HUES64 (cell line): ENCODE results near the gene MRPS15.
A peak's percentile ranks its signal among the peaks of the same experiment; 100 is the strongest.

ENCODE experiments used
- H3K27ac ChIP-seq: 2 replicates; pipeline ENCODE4 v1.7.0; 2013; ENCODE audit warnings: low read depth, low read length, inconsistent platforms
- H3K27me3 ChIP-seq: 2 replicates; pipeline ENCODE4 v1.6.1; 2013; ENCODE audit warnings: mild to moderate bottlenecking, low read length; ENCODE audit not compliant: insufficient read depth
- H3K36me3 ChIP-seq: 2 replicates; pipeline ENCODE4 v1.6.1; 2013; ENCODE audit warnings: mild to moderate bottlenecking, low read length; ENCODE audit not compliant: insufficient read depth
- H3K4me1 ChIP-seq: 2 replicates; pipeline ENCODE4 v1.6.1; 2013; ENCODE audit warnings: mild to moderate bottlenecking, low read length, moderate library complexity; ENCODE audit not compliant: insufficient read depth
- H3K4me3 ChIP-seq: 2 replicates; pipeline ENCODE4 v1.5.1; 2013; ENCODE audit warnings: mild to moderate bottlenecking, low read length, moderate library complexity
- H3K9ac ChIP-seq: 2 replicates; pipeline ENCODE4 v1.6.1; 2013; ENCODE audit warnings: mild to moderate bottlenecking, low read depth, low read length
- H3K9me3 ChIP-seq: 2 replicates; pipeline ENCODE4 v1.6.1; 2013; ENCODE audit warnings: low read depth, low read length; ENCODE audit not compliant: insufficient read depth
- WGBS: fragments of 150-250, 120-280 bp; methylation state at CpG from one replicate; pipeline ENCODE4 v1.1.7; 2013; ENCODE audit warnings: missing lambda C conversion rate; 5-methylcytosine and 5-hydroxymethylcytosine counted together

Gene MRPS15

DNA sequence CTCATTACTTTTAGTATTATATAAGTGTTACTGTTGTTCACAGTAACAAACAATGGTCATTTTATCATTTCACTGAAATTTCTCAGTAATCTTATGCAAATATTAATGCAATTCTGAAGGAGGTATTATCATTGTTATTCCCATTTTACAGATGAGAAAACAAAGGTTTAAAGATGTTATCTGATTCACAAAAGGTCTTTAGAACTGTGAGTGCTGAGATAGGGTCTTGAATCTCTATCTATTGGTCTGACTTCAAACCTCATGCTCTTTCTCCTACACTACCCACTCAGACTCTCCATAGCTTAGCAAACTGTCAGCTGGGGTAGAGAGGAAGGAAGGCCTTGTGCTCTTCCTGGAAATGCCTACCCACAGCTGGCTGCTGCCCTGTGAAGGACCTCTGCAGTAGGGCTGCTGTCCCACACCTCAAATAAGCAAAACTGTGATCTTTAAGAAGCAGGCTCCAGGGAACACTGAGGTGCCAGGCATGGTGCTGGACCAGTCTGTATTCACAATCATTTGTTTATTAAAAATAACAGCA lies 7.7 kb downstream of the MRPS15 start:
- H3K9ac ChIP-seq, result no peak overlapping the region
- no peaks in the 10 kb centered on the region for H3K4me1 ChIP-seq
- H3K27me3 ChIP-seq, result no peaks in the 10 kb centered on the region
- H3K36me3 ChIP-seq, result peaks cover 65% of the 10 kb centered on the region
- H3K4me3 ChIP-seq, result no peak overlapping the region
- no peaks in the 10 kb centered on the region for H3K9me3 ChIP-seq
- no peak overlapping the region for H3K27ac ChIP-seq

DNA sequence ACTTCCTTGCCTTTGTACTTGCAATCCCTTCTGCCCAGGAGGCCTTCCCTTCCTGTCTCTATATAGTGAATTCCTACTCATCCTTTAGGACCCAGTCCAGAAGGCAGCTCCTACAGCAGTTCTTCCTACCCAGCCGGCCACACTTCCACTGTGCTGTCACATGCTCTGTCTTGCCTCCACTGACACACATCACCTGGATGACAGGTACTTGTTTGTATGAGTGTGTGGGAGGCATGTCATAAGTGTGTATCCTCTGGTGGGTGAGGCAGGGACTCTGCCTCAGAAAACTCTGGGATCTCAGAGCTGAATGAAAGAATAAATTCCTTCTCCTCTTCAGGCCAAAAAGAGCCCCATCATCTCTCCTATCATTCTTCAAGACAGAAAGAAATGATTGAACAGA lies 8.8 kb downstream of the MRPS15 start:
- Histone ChIP-seq H3K9ac (no peak overlapping the region), H3K36me3 (peaks cover 55% of the 10 kb centered on the region)
- WGBS, result 93% methylated on average over 1 of the region's 1 CpG

DNA sequence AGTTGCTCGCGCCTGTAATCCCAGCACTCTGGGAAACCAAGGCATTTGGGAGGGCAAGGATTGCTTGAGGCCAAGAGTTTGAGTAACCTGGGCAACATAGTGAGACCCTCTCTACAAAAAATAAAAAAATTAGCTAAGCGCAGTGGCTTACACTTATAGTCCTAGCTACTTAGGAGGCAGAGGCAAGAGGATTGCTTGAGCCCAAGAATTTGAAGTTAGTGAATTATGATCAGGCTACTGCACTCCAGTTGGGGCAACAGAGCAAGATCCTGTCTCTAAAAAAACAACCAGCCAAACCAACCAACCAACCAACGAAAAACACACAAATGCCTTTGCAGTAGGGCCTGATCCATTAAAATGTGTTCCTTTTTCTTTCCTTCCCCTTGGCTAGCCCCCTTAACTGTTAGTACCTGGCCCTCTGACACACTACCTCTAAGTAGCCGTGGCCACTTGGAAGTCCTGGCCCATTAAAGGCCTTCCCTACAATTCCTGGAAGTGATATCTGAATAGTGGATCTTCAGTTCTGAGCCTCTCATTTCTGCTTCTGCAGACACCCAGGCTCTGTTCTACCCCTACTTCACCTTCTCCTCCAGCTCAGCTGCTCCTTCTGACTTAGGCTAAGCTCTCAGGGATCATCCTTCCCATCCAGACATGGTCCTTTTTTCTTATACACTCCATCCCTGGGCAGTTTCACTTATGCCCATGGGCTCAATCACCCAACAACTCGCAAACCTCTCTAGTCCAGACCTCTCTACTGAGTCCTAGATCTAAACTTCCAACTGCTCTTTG lies 10.4 kb downstream of the MRPS15 start:
- Histone ChIP-seq H3K27ac (no peak overlapping the region), H3K9ac (no peak overlapping the region), H3K36me3 (peaks cover 40% of the 10 kb centered on the region), H3K4me3 (no peak overlapping the region), H3K27me3 (no peaks in the 10 kb centered on the region), H3K4me1 (no peaks in the 10 kb centered on the region), H3K9me3 (no peaks in the 10 kb centered on the region)
- 97% methylated on average over 6 of the region's 6 CpGs for WGBS

More for the DNA sequence above, 8.8 kb downstream of the MRPS15 start:
- H3K27me3 ChIP-seq, result no peaks in the 10 kb centered on the region
- no peaks in the 10 kb centered on the region for H3K4me1 ChIP-seq
- H3K27ac ChIP-seq, result no peak overlapping the region
- no peaks in the 10 kb centered on the region for H3K9me3 ChIP-seq
- no peak overlapping the region for H3K4me3 ChIP-seq

DNA sequence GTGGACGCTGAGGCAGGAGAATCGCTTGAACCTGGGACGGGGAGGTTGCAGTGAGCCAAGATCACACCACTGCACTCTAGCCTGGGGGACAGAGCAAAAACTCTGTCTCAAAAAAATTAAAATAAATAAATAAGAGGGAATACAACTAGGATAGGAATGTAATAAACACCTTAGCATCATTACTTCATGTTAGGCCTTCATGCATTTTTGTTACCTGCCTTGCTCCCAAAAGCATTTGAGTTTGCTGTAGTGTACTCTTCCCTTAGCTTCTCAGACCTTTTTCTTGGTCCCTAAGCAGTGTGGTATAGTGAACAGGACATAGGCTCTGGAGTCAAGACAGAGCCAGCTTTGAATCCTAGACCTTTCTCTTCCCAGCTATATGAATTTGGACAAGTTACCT lies 11.1 kb downstream of the MRPS15 start:
- WGBS, result 85% methylated on average over 3 of the region's 3 CpGs

DNA sequence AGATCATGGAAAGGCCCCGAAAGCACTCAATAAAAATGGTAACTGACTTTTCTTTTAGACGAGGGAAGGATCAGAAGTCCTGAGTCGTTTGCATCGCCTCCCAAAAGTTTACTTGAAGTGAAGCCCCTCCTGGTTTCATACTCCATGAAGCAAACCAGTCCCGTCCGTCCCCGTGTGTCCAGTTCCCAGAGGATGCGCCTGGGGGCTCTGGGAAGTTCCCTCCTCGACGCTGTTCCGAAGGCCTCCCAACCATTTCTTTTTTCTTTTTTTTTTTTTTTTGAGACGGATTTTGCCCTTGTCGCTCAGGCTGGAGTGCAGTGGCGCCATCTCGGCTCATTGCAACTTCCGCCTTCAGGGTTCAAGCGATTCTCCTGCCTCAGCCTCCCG lies 13.3 kb downstream of the MRPS15 start:
- Histone ChIP-seq H3K36me3 (peaks cover 17% of the 10 kb centered on the region), H3K27ac (peak overlapping the region; percentile 70; the same call in 1 of the 2 replicates), H3K4me3 (peak overlapping the region; percentile 70), H3K9me3 (no peaks in the 10 kb centered on the region), H3K4me1 (no peaks in the 10 kb centered on the region), H3K9ac (peak overlapping the region; percentile 74), H3K27me3 (no peaks in the 10 kb centered on the region)
- 52% methylated on average over 18 of the region's 18 CpGs for WGBS

More for the DNA sequence above, 11.1 kb downstream of the MRPS15 start:
- no peak overlapping the region for H3K4me3 ChIP-seq
- no peak overlapping the region for H3K9ac ChIP-seq
- H3K4me1 ChIP-seq, result no peaks in the 10 kb centered on the region
- no peak overlapping the region for H3K27ac ChIP-seq
- no peaks in the 10 kb centered on the region for H3K9me3 ChIP-seq
- no peaks in the 10 kb centered on the region for H3K27me3 ChIP-seq
- H3K36me3 ChIP-seq, result peaks cover 36% of the 10 kb centered on the region

DNA sequence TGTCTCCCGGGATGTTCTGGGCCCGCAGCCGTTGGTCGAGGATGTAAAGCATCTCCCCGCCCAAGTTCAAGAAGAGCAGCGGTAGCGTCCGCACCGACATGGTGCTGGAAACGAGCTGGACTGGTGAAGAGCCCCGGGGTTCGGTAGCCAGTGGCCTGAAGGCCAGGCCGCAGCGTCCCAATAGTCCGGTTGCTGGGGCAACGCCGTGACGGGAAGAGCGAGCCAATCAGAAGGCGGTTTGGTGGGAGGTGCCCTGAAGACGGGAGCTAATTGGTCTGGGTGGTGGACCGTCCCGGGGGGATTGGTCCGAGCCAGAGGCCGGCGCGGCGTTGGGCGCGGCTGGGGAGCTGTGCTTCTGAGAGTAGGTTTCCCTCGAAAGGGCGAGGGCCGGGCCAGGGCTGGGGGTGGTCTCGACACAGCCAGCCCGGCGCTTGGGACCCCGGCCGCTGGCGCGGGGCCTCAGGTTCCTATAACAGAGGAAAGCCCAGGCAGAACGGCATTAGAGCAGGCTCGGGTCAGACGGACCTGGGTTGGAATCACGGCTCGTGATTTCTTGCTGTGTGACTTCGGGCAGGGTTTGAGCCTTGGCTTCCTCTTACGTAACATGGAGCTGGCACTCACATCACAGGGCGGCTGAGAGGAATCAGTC lies 13.8 kb downstream of the MRPS15 start, which contains the start of gene OSCP1:
OSCP1 (minus strand) TSS at position 182 of the 649 bp plus-strand sequence; CDS start at position 100, 82 bp downstream.
- Histone ChIP-seq H3K36me3 (peaks cover 11% of the 10 kb centered on the region), H3K9me3 (no peaks in the 10 kb centered on the region), H3K4me1 (no peaks in the 10 kb centered on the region), H3K4me3 (peak within 1 kb of the TSS; percentile 70), H3K9ac (peak within 1 kb of the TSS; percentile 74), H3K27me3 (no peaks in the 10 kb centered on the region), H3K27ac (peak within 1 kb of the TSS; percentile 70; the same call in 1 of the 2 replicates)
- WGBS, result 3% methylated on average over 48 of the region's 48 CpGs

DNA sequence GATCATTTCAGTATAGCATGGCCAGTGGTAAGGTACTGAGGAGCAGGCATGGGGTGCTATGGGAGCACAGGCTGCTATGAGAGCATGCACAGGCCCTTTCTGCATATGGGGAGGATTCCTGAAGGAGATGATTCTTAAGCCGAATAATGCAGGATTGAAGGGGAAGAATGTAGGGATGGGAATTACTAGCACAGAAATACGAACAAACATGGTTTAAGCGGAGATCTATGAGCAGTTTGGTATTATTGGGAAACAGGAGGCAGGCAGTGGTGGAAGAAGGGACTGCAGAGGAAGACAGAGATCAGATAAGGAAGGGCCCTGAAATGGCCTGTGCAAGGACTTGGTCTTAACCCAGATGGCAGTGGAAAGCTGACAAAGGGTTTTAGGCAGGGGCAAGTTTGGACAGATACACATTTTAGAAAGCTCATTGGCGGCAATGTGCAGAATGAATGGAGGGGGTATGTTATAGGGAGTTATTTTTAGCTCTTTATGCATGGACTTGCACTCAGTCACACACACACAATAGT lies 15.6 kb downstream of the MRPS15 start:
- no peaks in the 10 kb centered on the region for H3K9me3 ChIP-seq
- WGBS, result 91% methylated on average over 4 of the region's 4 CpGs
- no peak overlapping the region for H3K27ac ChIP-seq
- no peaks in the 10 kb centered on the region for H3K27me3 ChIP-seq
- no peaks in the 10 kb centered on the region for H3K36me3 ChIP-seq
- H3K4me3 ChIP-seq, result no peak overlapping the region
- no peak overlapping the region for H3K9ac ChIP-seq
- no peaks in the 10 kb centered on the region for H3K4me1 ChIP-seq

DNA sequence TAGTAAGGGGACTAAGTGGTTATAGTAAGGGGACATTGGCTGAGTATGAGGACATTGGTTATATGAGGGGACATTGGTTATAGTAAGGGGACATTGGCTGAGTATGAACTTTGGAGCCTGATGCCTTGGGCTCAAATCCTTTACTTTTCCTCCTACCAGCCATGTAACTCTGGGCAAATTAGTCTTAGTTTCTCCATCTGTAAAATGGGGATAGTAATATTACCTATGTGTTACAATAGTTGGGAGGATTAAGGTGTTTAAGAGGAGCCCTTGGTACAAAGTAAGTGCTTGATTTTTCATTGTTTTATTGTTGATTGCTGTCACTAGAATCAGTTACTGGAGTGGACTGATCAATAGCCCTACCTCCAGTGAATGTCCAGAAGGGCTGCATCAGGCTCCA lies 16.7 kb downstream of the MRPS15 start:
- Histone ChIP-seq H3K9ac (no peak overlapping the region), H3K9me3 (no peaks in the 10 kb centered on the region), H3K4me1 (no peaks in the 10 kb centered on the region), H3K27me3 (no peaks in the 10 kb centered on the region), H3K36me3 (no peaks in the 10 kb centered on the region), H3K4me3 (no peak overlapping the region), H3K27ac (no peak overlapping the region)

DNA sequence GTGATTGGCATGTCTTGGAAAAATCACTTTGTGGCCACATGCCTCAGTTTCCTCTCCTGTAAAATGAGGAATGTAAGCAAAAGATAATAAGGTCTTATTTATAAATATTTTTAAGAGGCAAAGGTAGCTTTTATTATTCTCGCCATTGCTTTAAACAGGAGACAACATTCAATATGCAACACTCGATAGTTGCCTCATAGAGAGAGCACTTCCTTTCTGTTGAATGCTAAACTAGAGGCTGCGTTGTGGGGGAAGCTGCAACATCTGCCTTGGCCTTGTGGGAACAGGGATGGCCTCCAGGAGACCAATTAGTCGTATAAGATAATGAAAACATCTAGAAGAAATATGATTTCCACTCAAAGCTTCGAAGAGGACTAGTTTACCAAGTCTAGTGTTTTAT lies 17.4 kb downstream of the MRPS15 start:
- no peak overlapping the region for H3K9ac ChIP-seq
- H3K27ac ChIP-seq, result no peak overlapping the region
- no peaks in the 10 kb centered on the region for H3K4me1 ChIP-seq
- WGBS, result 73% methylated on average over 5 of the region's 5 CpGs
- H3K36me3 ChIP-seq, result no peaks in the 10 kb centered on the region
- H3K27me3 ChIP-seq, result no peaks in the 10 kb centered on the region
- H3K9me3 ChIP-seq, result no peaks in the 10 kb centered on the region
- H3K4me3 ChIP-seq, result no peak overlapping the region

DNA sequence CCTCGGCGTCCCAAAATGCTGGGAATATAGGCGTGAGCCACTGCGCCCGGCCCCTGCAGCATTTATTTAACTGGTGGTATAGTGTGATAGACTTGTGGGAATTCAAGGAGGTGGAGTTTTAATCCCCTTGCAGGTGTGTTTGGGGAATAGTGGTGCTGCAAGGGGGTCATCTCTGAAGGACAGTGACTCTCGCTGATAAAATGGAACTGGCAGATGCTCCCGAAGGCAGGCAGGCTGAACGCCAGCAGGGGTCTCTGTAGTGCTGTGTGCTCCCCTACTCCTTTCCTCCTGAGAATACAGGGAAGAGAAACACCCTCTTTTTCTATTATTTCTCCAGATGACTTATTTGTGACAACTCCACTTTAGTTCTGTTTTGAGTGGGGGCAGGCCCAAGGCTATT lies 17.9 kb downstream of the MRPS15 start:
- H3K4me1 ChIP-seq, result no peaks in the 10 kb centered on the region
- H3K27me3 ChIP-seq, result no peaks in the 10 kb centered on the region
- no peaks in the 10 kb centered on the region for H3K36me3 ChIP-seq
- no peaks in the 10 kb centered on the region for H3K9me3 ChIP-seq
- WGBS, result 64% methylated on average over 8 of the region's 8 CpGs
- no peak overlapping the region for H3K9ac ChIP-seq
- H3K4me3 ChIP-seq, result no peak overlapping the region
- no peak overlapping the region for H3K27ac ChIP-seq

DNA sequence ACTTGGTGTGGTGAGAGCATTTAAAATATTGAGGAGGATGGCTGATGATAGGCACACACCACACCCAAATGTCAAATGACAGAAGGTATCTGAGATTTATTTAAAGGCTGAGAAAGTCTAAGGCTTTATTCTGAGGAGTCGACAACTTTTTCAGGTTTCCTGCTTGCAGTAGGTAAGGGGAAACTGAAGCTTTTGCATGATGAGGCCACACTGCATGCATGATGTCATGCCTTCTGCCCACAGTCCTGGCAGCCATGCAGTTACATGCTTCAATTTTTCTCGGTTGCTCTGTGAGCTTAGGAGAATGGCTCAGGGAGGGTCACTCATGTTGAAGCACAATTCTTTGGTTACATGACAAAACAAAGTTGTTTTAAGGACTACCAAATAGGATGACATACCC lies 20.9 kb downstream of the MRPS15 start:
- 93% methylated on average over 2 of the region's 2 CpGs for WGBS
- no peaks in the 10 kb centered on the region for H3K9me3 ChIP-seq
- H3K36me3 ChIP-seq, result no peaks in the 10 kb centered on the region
- no peak overlapping the region for H3K27ac ChIP-seq
- no peak overlapping the region for H3K9ac ChIP-seq
- H3K4me1 ChIP-seq, result peaks cover 9% of the 10 kb centered on the region; the same call in 1 of the 2 replicates
- H3K4me3 ChIP-seq, result no peak overlapping the region
- H3K27me3 ChIP-seq, result no peaks in the 10 kb centered on the region
